Natural killer cell (primary cell): ENCODE data around the gene ASIC1. TPM values are rescaled to one million over a fixed set of nuclear protein-coding genes. Genes with fewer than 3 reads are reported as not detected.

ENCODE experiments used
- ATAC-seq, 3 donors: fragments of 150-1000 bp in 2 of 3; fragments of 200-7000 bp in 1 of 3; cut with Tn5 transposase; 1 replicate in 1 of 3; 2 replicates in 2 of 3; pipeline ENCODE4 v1.10.0; 2021; ENCODE audit warnings: mild to moderate bottlenecking in 2 of 3, moderate library complexity in 2 of 3
- DNase-seq, 2 donors: peaks; one replicate each; pipeline versions ENCODE4 v3.0.0 to v3.0.0-alpha.2; 2013 to 2021; ENCODE audit warnings: mixed read lengths in 1 of 2
- H3K27ac ChIP-seq: one replicate; pipeline ENCODE4 v1.5.1; 2013; ENCODE audit warnings: mild to moderate bottlenecking, low read length
- H3K27me3 ChIP-seq: one replicate; pipeline ENCODE4 v1.6.1; 2013; ENCODE audit warnings: low read length; ENCODE audit not compliant: control insufficient read depth, insufficient read depth
- H3K36me3 ChIP-seq: one replicate; pipeline ENCODE4 v1.6.1; 2013; ENCODE audit warnings: low read length; ENCODE audit not compliant: control insufficient read depth, insufficient read depth
- H3K4me1 ChIP-seq: one replicate; pipeline ENCODE4 v1.6.1; 2013; ENCODE audit warnings: low read length; ENCODE audit not compliant: control insufficient read depth, insufficient read depth
- H3K4me3 ChIP-seq: one replicate; pipeline ENCODE4 v1.5.1; 2013; ENCODE audit warnings: low read length
- H3K9me3 ChIP-seq: one replicate; pipeline ENCODE4 v1.6.1; 2013; ENCODE audit warnings: low read length; ENCODE audit not compliant: control insufficient read depth, insufficient read depth
- H3K27ac Mint-ChIP-seq, 2 donors: one replicate each; pipeline ENCODE4 v1.8.0; 2022; ENCODE audit warnings: mild to moderate bottlenecking in 2 of 2, mixed read lengths in 2 of 2, moderate library complexity in 1 of 2
- H3K27me3 Mint-ChIP-seq, 2 donors: one replicate each; pipeline ENCODE4 v1.8.0; 2022; ENCODE audit warnings: low read depth in 2 of 2, mixed read lengths in 2 of 2
- H3K36me3 Mint-ChIP-seq: one replicate; pipeline ENCODE4 v1.8.0; 2022; ENCODE audit warnings: mixed read lengths
- H3K4me1 Mint-ChIP-seq, 2 donors: one replicate each; pipeline ENCODE4 v1.8.0; 2022; ENCODE audit warnings: mixed read lengths in 2 of 2
- H3K4me3 Mint-ChIP-seq: one replicate; pipeline ENCODE4 v1.8.0; 2022; ENCODE audit warnings: mild to moderate bottlenecking, moderate library complexity, mixed read lengths
- H3K9me3 Mint-ChIP-seq, 2 donors: one replicate each; pipeline ENCODE4 v1.8.0; 2022; ENCODE audit warnings: mixed read lengths in 2 of 2
- CTCF ChIP-seq: fragments of 200-600 bp; IDR thresholded peaks from one replicate; pipeline ENCODE4 v1.8.0; 2022; ENCODE audit warnings: antibody characterized with exemption
- WGBS: methylation state at CpG from one replicate; pipeline ENCODE4 v1.1.7; 2013; ENCODE audit warnings: missing lambda C conversion rate; ENCODE audit not compliant: insufficient coverage; 5-methylcytosine and 5-hydroxymethylcytosine counted together
- intact Hi-C: fragments of 100-400 bp; cut with micrococcal nuclease; formaldehyde crosslinking; loops from one replicate; pipeline ENCODE4 v1.14.2; 2022
- total RNA-seq, 4 donors: library from RNA; stranded (reverse); fragments of 120-200 nt in 1 of 4; gene quantifications; one replicate each; pipeline versions ENCODE4 v1.2.3 to v1.2.4, GENCODE V29; 2013 to 2022

The ASIC1 gene
- total RNA-seq, 3 donors from 2014 or later (not counting 1 experiment from before 2014, with no cell fraction given): 0.21 TPM; not detected in 2

GRCh38 chr12:50038336-50038735 lies 19.1 kb upstream of the ASIC1 start:
- Mint-ChIP-seq H3K27me3 (peaks cover 4 to 17% of the 10 kb centered on the region in 2 donors), H3K4me3 (no peak overlapping the region), H3K9me3 (no peaks in the 10 kb centered on the region), H3K4me1 (no peaks in the 10 kb centered on the region), H3K27ac (no peak overlapping the region), H3K36me3 (no peaks in the 10 kb centered on the region)
- H3K27ac ChIP-seq: no peak overlapping the region
- WGBS: 80% methylated on average over 4 of the region's 4 CpGs
- no peak overlapping the region for H3K4me3 ChIP-seq
- intact Hi-C loops: no loop called here
- TF ChIP-seq CTCF: no peak
- peaks cover 4% of the 10 kb centered on the region for H3K4me1 ChIP-seq
- H3K9me3 ChIP-seq: no peaks in the 10 kb centered on the region
- no peaks in the 10 kb centered on the region for H3K36me3 ChIP-seq
- H3K27me3 ChIP-seq: no peaks in the 10 kb centered on the region
- no peak for DNase-seq
- no peak for ATAC-seq

- DNase-seq: peak; percentile 76 to 86
- no peaks in the 10 kb centered on the region for H3K36me3 Mint-ChIP-seq
- peak; percentile 80 for TF ChIP-seq CTCF
- Histone ChIP-seq H3K4me1 (no peaks in the 10 kb centered on the region), H3K27ac (no peak overlapping the region), H3K9me3 (no peaks in the 10 kb centered on the region), H3K4me3 (no peak overlapping the region), H3K36me3 (no peaks in the 10 kb centered on the region), H3K27me3 (no peaks in the 10 kb centered on the region)
- peak; percentile 72 to 84 (median 81) for ATAC-seq
- 56% methylated on average over 8 of the region's 9 CpGs for WGBS
- no peaks in the 10 kb centered on the region for H3K4me1 Mint-ChIP-seq
- no peak overlapping the region for H3K27ac Mint-ChIP-seq
- intact Hi-C loops: no loop called here
- peaks cover 3 to 16% of the 10 kb centered on the region in 2 donors for H3K27me3 Mint-ChIP-seq
- no peaks in the 10 kb centered on the region for H3K9me3 Mint-ChIP-seq
- no peak overlapping the region for H3K4me3 Mint-ChIP-seq
Measured at GRCh38 chr12:50039151-50039835, 18.1 kb upstream of the ASIC1 start.

DNA sequence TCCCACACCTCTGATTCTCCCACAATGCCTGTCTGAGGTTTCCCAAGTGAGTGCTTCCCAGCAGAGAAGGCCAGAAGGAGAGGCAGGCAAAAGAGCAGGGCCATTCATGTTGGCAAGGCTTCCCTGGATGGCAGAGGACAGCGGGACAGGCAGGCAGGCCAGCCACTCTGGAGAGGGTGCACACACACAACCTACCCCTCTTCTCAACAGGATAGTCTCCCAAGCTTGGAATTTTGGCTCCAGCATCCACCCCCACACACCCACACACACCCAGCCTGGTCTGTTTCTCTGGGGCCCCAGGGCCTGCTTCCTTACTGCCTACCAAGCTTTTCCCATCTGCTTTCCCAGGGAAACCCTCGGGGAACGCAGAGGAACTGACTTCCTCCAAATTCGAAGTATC lies 16.7 kb upstream of the ASIC1 start:
- no peak overlapping the region for H3K4me3 ChIP-seq
- H3K27ac Mint-ChIP-seq: no peak overlapping the region
- H3K36me3 ChIP-seq: no peaks in the 10 kb centered on the region
- H3K27ac ChIP-seq: no peak overlapping the region
- no peaks in the 10 kb centered on the region for H3K9me3 Mint-ChIP-seq
- H3K36me3 Mint-ChIP-seq: no peaks in the 10 kb centered on the region
- no peaks in the 10 kb centered on the region for H3K27me3 ChIP-seq
- no peaks in the 10 kb centered on the region for H3K9me3 ChIP-seq
- WGBS: 84% methylated on average over 4 of the region's 4 CpGs
- H3K4me3 Mint-ChIP-seq: no peak overlapping the region
- no peaks in the 10 kb centered on the region for H3K4me1 Mint-ChIP-seq
- TF ChIP-seq CTCF: no peak
- no peaks in the 10 kb centered on the region for H3K4me1 ChIP-seq
- ATAC-seq: no peak
- H3K27me3 Mint-ChIP-seq: peaks cover 0 to 7% of the 10 kb centered on the region in 2 donors
- no peak for DNase-seq
- intact Hi-C loops: no loop called here
